Upper lobe of left lung (tissue), 4 donors: Measurements from ENCODE around the gene TMPRSS3.

Source experiments
- POLR2A ChIP-seq, 4 donors: fragments of 450-650 bp; IDR thresholded peaks; one replicate each; pipeline ENCODE4 v1.5.1; 2016 to 2017; ENCODE audit warnings: antibody characterized with exemption in 4 of 4, mild to moderate bottlenecking in 2 of 4
- TF ChIP-seq, protein P1 (sequence below), 6 experiments: fragments of 450-650 bp in 4 of 6; fragments of 200-600 bp in 2 of 6; sonication (generic) in 2 of 6; IDR thresholded peaks; one replicate each; pipeline ENCODE4 v1.5.1; 2016 to 2019; ENCODE audit warnings: antibody characterized with exemption in 6 of 6

DNA sequence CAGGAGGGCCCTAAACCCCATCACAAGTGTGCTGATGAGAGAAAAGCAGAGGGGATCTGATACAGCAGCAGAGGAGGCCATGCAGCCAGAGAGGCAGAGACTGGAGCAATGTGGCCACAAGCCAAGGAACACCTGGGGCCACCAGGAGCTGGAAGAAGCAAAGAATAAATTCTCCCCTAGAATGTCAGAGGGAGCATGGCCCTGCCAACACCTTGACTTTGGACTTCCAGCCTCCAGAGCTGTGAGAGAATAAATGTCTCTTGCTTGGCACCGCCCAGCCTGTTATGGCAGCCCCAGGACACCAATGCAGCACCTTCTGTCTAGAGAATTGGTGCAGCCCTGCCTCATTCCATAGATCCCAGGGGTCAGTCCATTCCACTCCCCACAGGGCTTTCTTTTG lies 33.2 kb upstream of the TMPRSS3 start:
- TF ChIP-seq, protein P1, sequence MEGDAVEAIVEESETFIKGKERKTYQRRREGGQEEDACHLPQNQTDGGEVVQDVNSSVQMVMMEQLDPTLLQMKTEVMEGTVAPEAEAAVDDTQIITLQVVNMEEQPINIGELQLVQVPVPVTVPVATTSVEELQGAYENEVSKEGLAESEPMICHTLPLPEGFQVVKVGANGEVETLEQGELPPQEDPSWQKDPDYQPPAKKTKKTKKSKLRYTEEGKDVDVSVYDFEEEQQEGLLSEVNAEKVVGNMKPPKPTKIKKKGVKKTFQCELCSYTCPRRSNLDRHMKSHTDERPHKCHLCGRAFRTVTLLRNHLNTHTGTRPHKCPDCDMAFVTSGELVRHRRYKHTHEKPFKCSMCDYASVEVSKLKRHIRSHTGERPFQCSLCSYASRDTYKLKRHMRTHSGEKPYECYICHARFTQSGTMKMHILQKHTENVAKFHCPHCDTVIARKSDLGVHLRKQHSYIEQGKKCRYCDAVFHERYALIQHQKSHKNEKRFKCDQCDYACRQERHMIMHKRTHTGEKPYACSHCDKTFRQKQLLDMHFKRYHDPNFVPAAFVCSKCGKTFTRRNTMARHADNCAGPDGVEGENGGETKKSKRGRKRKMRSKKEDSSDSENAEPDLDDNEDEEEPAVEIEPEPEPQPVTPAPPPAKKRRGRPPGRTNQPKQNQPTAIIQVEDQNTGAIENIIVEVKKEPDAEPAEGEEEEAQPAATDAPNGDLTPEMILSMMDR (IDR thresholded peaks at IDR 0.05) = no peak
- no peak for TF ChIP-seq POLR2A (IDR thresholded peaks at IDR 0.05)
